A549 treated with CORT108297 at 1 μM for 4 hours (cell line): ENCODE results near the gene ZNF761. TPM values are rescaled to one million over a fixed set of nuclear protein-coding genes. Genes with fewer than 3 reads are reported as not detected.

ENCODE experiments used
- total RNA-seq: library from RNA; stranded (reverse); fragments of 200-300 nt; extraction: Qiagen RNA extraction; gene quantifications from 5 replicates; pipeline ENCODE4 v1.2.3, GENCODE V29; 2022

ZNF761 gene
- 7.3 to 8.2 TPM (median 7.6 TPM) in 5 replicates for total RNA-seq

GRCh38 chr19:53431399-53432087 lies at the start of gene ZNF761:
TSS of gene ZNF761 (plus strand) at chr19:53431984. CDS start at chr19:53447269, 15,285 bp downstream.

DNA sequence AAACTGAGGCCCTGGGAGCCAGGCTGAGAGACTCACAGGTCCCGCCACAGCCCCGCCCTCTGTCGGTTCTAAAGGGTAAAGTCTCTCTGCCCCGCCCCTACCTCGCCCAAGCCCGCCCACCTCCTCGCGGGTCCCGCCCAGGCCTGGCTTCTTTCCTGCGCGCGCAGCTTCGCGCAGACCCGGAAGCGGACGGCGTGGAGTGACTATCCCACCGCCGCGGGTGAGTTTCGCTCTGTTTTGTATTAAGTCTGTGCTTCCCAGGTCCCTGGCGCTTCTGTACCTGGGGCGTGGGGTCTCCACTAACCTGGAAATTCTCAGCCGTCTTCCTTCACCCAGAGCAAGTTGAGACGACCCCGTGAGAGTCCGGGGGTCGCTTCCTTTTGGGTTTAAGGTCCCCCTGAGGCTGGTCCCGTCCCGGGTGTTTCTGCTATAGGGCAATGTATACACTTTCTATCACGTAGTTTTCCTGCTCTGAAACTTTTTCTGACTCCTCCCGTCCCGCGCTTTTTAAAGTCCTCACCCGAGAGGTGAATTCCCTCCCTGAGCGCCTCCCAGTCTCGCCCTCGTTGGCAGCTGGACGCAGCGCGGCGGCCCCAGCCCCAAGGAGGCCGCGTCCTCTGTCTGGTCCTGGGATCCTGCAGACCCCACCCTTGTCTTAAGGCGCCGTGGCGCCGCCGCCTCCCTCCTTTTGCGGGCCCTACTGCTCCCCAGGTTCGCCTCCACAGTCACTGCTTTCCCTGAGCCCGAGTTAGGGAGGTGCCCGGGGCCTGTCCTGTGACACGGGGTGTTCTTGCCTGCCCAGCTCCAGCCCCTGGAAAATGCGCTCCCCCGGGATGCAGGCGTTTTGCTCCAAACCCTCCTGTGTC lies 36.6 kb upstream of the ZNF761 start, which contains the start of gene ZNF765:
Gene ZNF765 (plus strand): TSS at position 176 of the 866 bp plus-strand sequence. CDS start 2,867 bp downstream, outside the sequence.

GRCh38 chr19:53467485-53468262 lies 35.9 kb downstream of the ZNF761 start, which contains the start of gene ZNF813:
TSS of gene ZNF813 (plus strand) at chr19:53467733. CDS start at chr19:53483823, 16,090 bp downstream.

Other genes with a start within 250 kb of the ZNF761 start
- not detected in 5 replicates for gene ZNF665, start 238.6 kb upstream of the ZNF761 start, total RNA-seq
- gene ZNF677, start 177.1 kb upstream of the ZNF761 start, total RNA-seq = not detected in 5 replicates
- not detected in 5 replicates for gene VN1R2, start 173.7 kb upstream of the ZNF761 start, total RNA-seq
- not detected in 5 replicates for gene VN1R4, start 164.3 kb upstream of the ZNF761 start, total RNA-seq
- 2.9 to 4.3 TPM (median 3.2 TPM) in 5 replicates for gene ZNF845, start 98.2 kb upstream of the ZNF761 start, total RNA-seq
- 0.24 to 0.60 TPM (median 0.35 TPM) in 5 replicates for gene ZNF525, start 66.3 kb upstream of the ZNF761 start, total RNA-seq
- 3.5 to 5.1 TPM (median 3.7 TPM) in 5 replicates for gene ZNF765, start 36.8 kb upstream of the ZNF761 start, total RNA-seq
- 0.17 to 0.33 TPM (median 0.25 TPM) in 5 replicates for gene ZNF813, start 35.7 kb downstream of the ZNF761 start, total RNA-seq
- gene ZNF331, start 106.2 kb downstream of the ZNF761 start, total RNA-seq = 10.9 to 13.2 TPM (median 13.0 TPM) in 5 replicates
- not detected in 5 replicates for gene DPRX, start 200.0 kb downstream of the ZNF761 start, total RNA-seq